ENCODE data around the gene IFT27.

The IFT27 gene

GRCh38 chr22:36781656-36782627, 6.0 kb upstream of the IFT27 start:
- POLR2A ChIA-PET, result interaction anchor here (0.6 kb wide), 1 partner anchor 181 kb away, joined by 8 read pairs; no protein-coding TSS in a partner anchor
- peaks cover 0 to 3% (median 0%) of the 10 kb centered on the region in 5 experiments for H3K9me3 ChIP-seq (ENCODE audit: control extremely low read depth in 1 of 5, control insufficient read depth in 4 of 5, insufficient read depth in 2 of 5, low read depth in 1 of 5, low read length in 4 of 5)
- 24% methylated on average over 28 of the region's 33 CpGs for WGBS (ENCODE audit: insufficient coverage)
- no peaks in the 10 kb centered on the region for H3K36me3 ChIP-seq (ENCODE audit: control insufficient read depth in 4 of 4, insufficient read depth in 4 of 4, low read length in 3 of 4)
- CTCF ChIA-PET, result interaction anchor here (0.7 to 6.9 kb wide), 14 partner anchors 8 to 261 kb away, joined by 3 to 46 read pairs (median 3); no protein-coding TSS in a partner anchor
- peaks cover 0 to 7% (median 3%) of the 10 kb centered on the region in 4 experiments for H3K4me1 ChIP-seq (ENCODE audit: control extremely low read depth in 1 of 4, control insufficient read depth in 4 of 4, insufficient read depth in 4 of 4, low read length in 3 of 4)
- peaks cover 0 to 9% (median 6%) of the 10 kb centered on the region in 5 experiments for H3K27me3 ChIP-seq (replicated peaks in 2 of 5; ENCODE audit: control insufficient read depth in 4 of 5, insufficient read depth in 5 of 5, low read length in 4 of 5)
- no peak overlapping the region for H3K27ac ChIP-seq (ENCODE audit: insufficient read depth in 1 of 2, low read depth in 1 of 2, low read length in 2 of 2, poor library complexity in 1 of 2, severe bottlenecking in 2 of 2)
- no peak overlapping the region for H3K4me3 ChIP-seq (ENCODE audit: control insufficient read depth in 1 of 7, extremely low read depth in 1 of 7, insufficient read depth in 4 of 7, low read depth in 2 of 7, low read length in 6 of 7)
- DNase-seq, result peak; percentile 79 to 90 (median 90)

- Histone ChIP-seq H3K27me3 (replicated peaks in 2 of 5; ENCODE audit: control insufficient read depth in 4 of 5, insufficient read depth in 5 of 5, low read length in 4 of 5) (peaks cover 0 to 9% (median 6%) of the 10 kb centered on the region in 5 experiments), H3K9me3 (ENCODE audit: control extremely low read depth in 1 of 5, control insufficient read depth in 4 of 5, insufficient read depth in 2 of 5, low read depth in 1 of 5, low read length in 4 of 5) (peaks cover 0 to 3% (median 0%) of the 10 kb centered on the region in 5 experiments), H3K4me1 (ENCODE audit: control extremely low read depth in 1 of 4, control insufficient read depth in 4 of 4, insufficient read depth in 4 of 4, low read length in 3 of 4) (peaks cover 3 to 21% (median 15%) of the 10 kb centered on the region in 4 experiments), H3K4me3 (ENCODE audit: control insufficient read depth in 1 of 7, extremely low read depth in 1 of 7, insufficient read depth in 4 of 7, low read depth in 2 of 7, low read length in 6 of 7) (no peak overlapping the region), H3K27ac (ENCODE audit: insufficient read depth in 1 of 2, low read depth in 1 of 2, low read length in 2 of 2, poor library complexity in 1 of 2, severe bottlenecking in 2 of 2) (no peak overlapping the region), H3K36me3 (ENCODE audit: control insufficient read depth in 4 of 4, insufficient read depth in 4 of 4, low read length in 3 of 4) (no peaks in the 10 kb centered on the region)
- DNase-seq, result no peak
- CTCF ChIA-PET, result interaction anchor here (1.3 to 1.5 kb wide), 3 partner anchors 9 to 266 kb away, joined by 4 read pairs; no protein-coding TSS in a partner anchor
- POLR2A ChIA-PET, result no interaction called here
Measured at GRCh38 chr22:36778020-36778419, 2.1 kb upstream of the IFT27 start.

- WGBS (ENCODE audit: insufficient coverage), result 85% methylated on average over 8 of the region's 12 CpGs
- H3K27me3 ChIP-seq (replicated peaks in 2 of 5; ENCODE audit: control insufficient read depth in 4 of 5, insufficient read depth in 5 of 5, low read length in 4 of 5), result no peaks in the 10 kb centered on the region
Measured at GRCh38 chr22:36776722-36777121, 803 bp upstream of the IFT27 start.

GRCh38 chr22:36775586-36775963, 344 bp downstream of the IFT27 start:
- Histone ChIP-seq H3K4me1 (ENCODE audit: control extremely low read depth in 1 of 4, control insufficient read depth in 4 of 4, insufficient read depth in 4 of 4, low read length in 3 of 4) (peaks cover 3 to 24% (median 19%) of the 10 kb centered on the region in 4 experiments), H3K9me3 (ENCODE audit: control extremely low read depth in 1 of 5, control insufficient read depth in 4 of 5, insufficient read depth in 2 of 5, low read depth in 1 of 5, low read length in 4 of 5) (peaks cover 0 to 3% (median 0%) of the 10 kb centered on the region in 5 experiments), H3K27ac (ENCODE audit: insufficient read depth in 1 of 2, low read depth in 1 of 2, low read length in 2 of 2, poor library complexity in 1 of 2, severe bottlenecking in 2 of 2) (peak overlapping the region; percentile 58 to 81), H3K27me3 (replicated peaks in 2 of 5; ENCODE audit: control insufficient read depth in 4 of 5, insufficient read depth in 5 of 5, low read length in 4 of 5) (no peaks in the 10 kb centered on the region), H3K36me3 (ENCODE audit: control insufficient read depth in 4 of 4, insufficient read depth in 4 of 4, low read length in 3 of 4) (no peaks in the 10 kb centered on the region), H3K4me3 (ENCODE audit: control insufficient read depth in 1 of 7, extremely low read depth in 1 of 7, insufficient read depth in 4 of 7, low read depth in 2 of 7, low read length in 6 of 7) (peak overlapping the region; percentile 59 to 87 (median 81))
- CTCF ChIA-PET, result interaction anchor here (0.9 to 3.7 kb wide), 9 partner anchors 12 to 269 kb away, joined by 3 to 54 read pairs (median 3); no protein-coding TSS in a partner anchor
- POLR2A ChIA-PET, result no interaction called here
- DNase-seq, result peak in 2 of 3 donors; percentile 59 to 64
- 0% methylated on average over 15 of the region's 23 CpGs for WGBS (ENCODE audit: insufficient coverage)

More at GRCh38 chr22:36776722-36777121, 803 bp upstream of the IFT27 start:
- Histone ChIP-seq H3K4me1 (ENCODE audit: control extremely low read depth in 1 of 4, control insufficient read depth in 4 of 4, insufficient read depth in 4 of 4, low read length in 3 of 4) (peaks cover 3 to 17% (median 11%) of the 10 kb centered on the region in 4 experiments), H3K36me3 (ENCODE audit: control insufficient read depth in 4 of 4, insufficient read depth in 4 of 4, low read length in 3 of 4) (no peaks in the 10 kb centered on the region), H3K27ac (ENCODE audit: insufficient read depth in 1 of 2, low read depth in 1 of 2, low read length in 2 of 2, poor library complexity in 1 of 2, severe bottlenecking in 2 of 2) (no peak overlapping the region), H3K4me3 (ENCODE audit: control insufficient read depth in 1 of 7, extremely low read depth in 1 of 7, insufficient read depth in 4 of 7, low read depth in 2 of 7, low read length in 6 of 7) (peak overlapping the region in 6 of 7 experiments; percentile 7 to 60 (median 42)), H3K9me3 (ENCODE audit: control extremely low read depth in 1 of 5, control insufficient read depth in 4 of 5, insufficient read depth in 2 of 5, low read depth in 1 of 5, low read length in 4 of 5) (peaks cover 0 to 3% (median 0%) of the 10 kb centered on the region in 5 experiments)
- ChIA-PET POLR2A (no interaction called here), CTCF (interaction anchor here (0.9 to 1.9 kb wide), 3 partner anchors 10 to 268 kb away, joined by 3 to 5 read pairs (median 4); no protein-coding TSS in a partner anchor)
- DNase-seq, result no peak

- Histone ChIP-seq H3K4me1 (ENCODE audit: control extremely low read depth in 1 of 4, control insufficient read depth in 4 of 4, insufficient read depth in 4 of 4, low read length in 3 of 4) (peaks cover 3 to 38% (median 30%) of the 10 kb centered on the region in 4 experiments), H3K36me3 (ENCODE audit: control insufficient read depth in 4 of 4, insufficient read depth in 4 of 4, low read length in 3 of 4) (no peaks in the 10 kb centered on the region), H3K27ac (ENCODE audit: insufficient read depth in 1 of 2, low read depth in 1 of 2, low read length in 2 of 2, poor library complexity in 1 of 2, severe bottlenecking in 2 of 2) (no peak overlapping the region), H3K9me3 (ENCODE audit: control extremely low read depth in 1 of 5, control insufficient read depth in 4 of 5, insufficient read depth in 2 of 5, low read depth in 1 of 5, low read length in 4 of 5) (peaks cover 0 to 3% (median 0%) of the 10 kb centered on the region in 5 experiments), H3K4me3 (ENCODE audit: control insufficient read depth in 1 of 7, extremely low read depth in 1 of 7, insufficient read depth in 4 of 7, low read depth in 2 of 7, low read length in 6 of 7) (no peak overlapping the region), H3K27me3 (replicated peaks in 2 of 5; ENCODE audit: control insufficient read depth in 4 of 5, insufficient read depth in 5 of 5, low read length in 4 of 5) (no peaks in the 10 kb centered on the region)
- ChIA-PET POLR2A (no interaction called here), CTCF (interaction anchor here (0.7 to 3.7 kb wide), 17 partner anchors 8 to 303 kb away, joined by 3 to 54 read pairs (median 5); no protein-coding TSS in a partner anchor)
- WGBS (ENCODE audit: insufficient coverage), result 41% methylated on average over 1 of the region's 3 CpGs
- peak; percentile 59 to 72 (median 65) for DNase-seq
Measured at GRCh38 chr22:36773935-36774334, 2.0 kb downstream of the IFT27 start.

- H3K27me3 ChIP-seq (replicated peaks in 2 of 5; ENCODE audit: control insufficient read depth in 4 of 5, insufficient read depth in 5 of 5, low read length in 4 of 5), result no peaks in the 10 kb centered on the region
- no peak overlapping the region for H3K27ac ChIP-seq (ENCODE audit: insufficient read depth in 1 of 2, low read depth in 1 of 2, low read length in 2 of 2, poor library complexity in 1 of 2, severe bottlenecking in 2 of 2)
- 99% methylated on average over 8 of the region's 8 CpGs for WGBS (ENCODE audit: insufficient coverage)
- DNase-seq, result no peak
- ChIA-PET POLR2A (no interaction called here), CTCF (interaction anchor here (1.3 to 2.8 kb wide), 2 partner anchors 16 to 30 kb away, joined by 3 to 27 read pairs; no protein-coding TSS in a partner anchor)
- peaks cover 0 to 2% (median 0%) of the 10 kb centered on the region in 4 experiments for H3K36me3 ChIP-seq (ENCODE audit: control insufficient read depth in 4 of 4, insufficient read depth in 4 of 4, low read length in 3 of 4)
- H3K4me3 ChIP-seq (ENCODE audit: control insufficient read depth in 1 of 7, extremely low read depth in 1 of 7, insufficient read depth in 4 of 7, low read depth in 2 of 7, low read length in 6 of 7), result no peak overlapping the region
- H3K4me1 ChIP-seq (ENCODE audit: control extremely low read depth in 1 of 4, control insufficient read depth in 4 of 4, insufficient read depth in 4 of 4, low read length in 3 of 4), result peaks cover 3 to 38% (median 30%) of the 10 kb centered on the region in 4 experiments
- H3K9me3 ChIP-seq (ENCODE audit: control extremely low read depth in 1 of 5, control insufficient read depth in 4 of 5, insufficient read depth in 2 of 5, low read depth in 1 of 5, low read length in 4 of 5), result no peaks in the 10 kb centered on the region
Measured at GRCh38 chr22:36772451-36772850, 3.5 kb downstream of the IFT27 start.

All from common myeloid progenitor, CD34-positive (primary cell).